HG02938 (cell line): Measurements from ENCODE around the gene CITED4.

Source experiments
- ATAC-seq: cut with Tn5 transposase; IDR thresholded peaks from one replicate; pipeline ENCODE4 v1.9.1; 2021; ENCODE audit warnings: mild to moderate bottlenecking, moderate library complexity; ENCODE audit not compliant: unreplicated experiment

Gene CITED4

DNA sequence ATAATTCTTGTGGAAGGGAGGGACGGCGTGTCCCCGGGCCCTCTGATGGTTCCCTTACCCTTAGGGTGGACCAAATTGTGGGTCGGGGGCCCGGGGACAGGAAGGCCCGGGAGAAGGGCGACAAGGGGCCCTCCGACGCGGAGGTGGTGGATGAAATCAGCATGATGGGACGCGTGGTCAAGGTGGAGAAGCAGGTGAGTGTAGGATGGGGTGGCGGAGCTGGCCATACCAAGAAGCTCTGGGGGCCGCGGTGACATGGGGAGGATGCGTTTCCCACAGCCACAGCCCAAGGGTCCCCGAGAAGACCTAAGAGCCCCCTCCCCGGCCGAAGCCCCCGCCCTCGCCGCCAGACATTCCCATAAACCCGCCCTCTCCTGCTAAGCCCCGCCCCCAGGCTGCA lies 24.6 kb downstream of the CITED4 start:
- no peak for ATAC-seq

DNA sequence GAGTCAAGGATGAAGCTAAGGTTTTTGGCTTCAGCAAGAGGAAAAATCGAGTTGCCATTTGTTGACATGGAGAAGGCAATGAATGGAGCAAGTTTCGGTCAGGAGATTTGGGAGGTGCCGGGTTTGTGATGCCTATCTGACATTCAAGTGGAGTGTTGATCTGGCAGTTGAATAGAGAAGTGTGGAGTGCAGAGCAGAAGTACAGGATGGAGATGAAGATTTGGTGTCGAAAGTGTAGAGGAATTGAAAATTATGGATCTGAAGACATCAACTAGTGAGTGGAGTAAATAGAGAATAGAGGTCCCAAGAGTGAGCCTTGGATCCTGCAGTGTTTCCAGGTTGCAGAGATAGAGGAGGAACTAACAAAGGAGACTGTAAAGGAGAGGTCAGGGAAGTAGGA lies 25.9 kb downstream of the CITED4 start:
- no peak for ATAC-seq

DNA sequence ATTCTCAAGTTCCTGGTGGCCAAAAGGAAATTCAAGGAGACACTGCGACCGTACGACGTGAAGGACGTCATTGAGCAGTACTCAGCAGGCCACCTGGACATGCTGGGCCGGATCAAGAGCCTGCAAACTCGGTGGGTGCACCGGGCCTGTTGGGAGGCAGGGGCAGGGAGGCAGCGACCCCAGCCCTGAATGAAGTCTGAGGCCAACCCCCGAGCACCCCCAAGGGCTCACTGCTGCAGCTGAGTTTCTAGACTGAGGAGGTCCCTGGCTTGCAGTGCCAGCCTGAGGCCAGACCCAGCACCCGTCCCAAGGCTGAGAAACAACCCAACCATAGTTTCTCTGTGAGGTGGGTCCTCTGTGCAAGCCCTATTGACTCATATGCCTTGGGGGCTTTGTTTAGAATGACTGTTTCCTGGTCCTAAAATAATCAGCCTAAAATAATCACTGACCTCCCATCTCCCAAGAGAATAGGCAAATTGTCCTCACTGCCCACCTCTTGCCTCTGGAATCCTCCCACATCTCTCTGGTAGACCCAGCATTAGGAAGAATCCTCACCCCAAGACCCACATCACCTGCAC lies 27.1 kb downstream of the CITED4 start:
- no peak for ATAC-seq

DNA sequence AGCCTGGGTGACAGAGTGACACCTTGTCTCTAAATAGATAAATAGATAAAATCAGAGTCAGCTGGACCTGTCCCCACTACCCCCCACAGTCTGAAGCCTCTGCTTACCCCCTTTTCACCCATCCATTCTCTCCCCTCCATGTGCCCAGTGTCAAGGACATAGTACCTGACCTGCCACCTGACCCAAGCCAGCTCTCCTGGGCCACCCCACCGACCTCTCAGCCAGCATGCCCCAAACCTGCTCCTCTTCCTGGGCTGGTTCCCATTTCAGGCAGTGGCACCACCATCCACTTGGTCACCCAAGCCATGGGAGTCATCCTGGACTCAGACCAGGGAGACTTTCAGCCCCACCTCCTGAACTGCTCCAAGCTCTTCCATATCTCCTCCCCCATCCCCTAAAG lies 28.2 kb downstream of the CITED4 start:
- ATAC-seq, result no peak

DNA sequence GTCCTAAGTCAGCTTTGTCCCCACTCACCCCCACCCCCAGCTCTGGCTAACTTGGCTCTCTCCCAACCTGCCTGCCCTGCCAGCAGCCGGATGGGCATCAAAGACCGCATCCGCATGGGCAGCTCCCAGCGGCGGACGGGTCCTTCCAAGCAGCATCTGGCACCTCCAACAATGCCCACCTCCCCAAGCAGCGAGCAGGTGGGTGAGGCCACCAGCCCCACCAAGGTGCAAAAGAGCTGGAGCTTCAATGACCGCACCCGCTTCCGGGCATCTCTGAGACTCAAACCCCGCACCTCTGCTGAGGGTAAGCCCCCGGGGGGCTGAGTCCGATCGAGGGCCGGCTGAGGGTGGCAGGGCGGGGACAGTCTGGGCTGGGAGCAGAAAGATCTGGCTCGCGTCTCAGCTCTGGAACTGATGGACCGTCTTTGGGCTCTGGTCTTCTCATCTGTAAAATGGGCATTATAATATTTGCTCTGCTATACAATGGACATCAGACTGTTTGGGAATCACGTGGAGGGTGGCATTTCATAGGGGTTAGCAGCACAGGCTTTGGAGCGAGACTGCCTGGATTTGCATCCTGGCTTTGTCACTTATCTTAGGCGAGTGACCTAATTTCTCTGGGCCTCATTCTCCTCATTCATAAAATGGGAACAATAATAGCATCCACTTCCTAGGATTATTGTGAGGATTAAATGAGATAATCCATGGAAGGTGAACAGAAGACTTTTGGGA lies 31.0 kb downstream of the CITED4 start:
- no peak for ATAC-seq

DNA sequence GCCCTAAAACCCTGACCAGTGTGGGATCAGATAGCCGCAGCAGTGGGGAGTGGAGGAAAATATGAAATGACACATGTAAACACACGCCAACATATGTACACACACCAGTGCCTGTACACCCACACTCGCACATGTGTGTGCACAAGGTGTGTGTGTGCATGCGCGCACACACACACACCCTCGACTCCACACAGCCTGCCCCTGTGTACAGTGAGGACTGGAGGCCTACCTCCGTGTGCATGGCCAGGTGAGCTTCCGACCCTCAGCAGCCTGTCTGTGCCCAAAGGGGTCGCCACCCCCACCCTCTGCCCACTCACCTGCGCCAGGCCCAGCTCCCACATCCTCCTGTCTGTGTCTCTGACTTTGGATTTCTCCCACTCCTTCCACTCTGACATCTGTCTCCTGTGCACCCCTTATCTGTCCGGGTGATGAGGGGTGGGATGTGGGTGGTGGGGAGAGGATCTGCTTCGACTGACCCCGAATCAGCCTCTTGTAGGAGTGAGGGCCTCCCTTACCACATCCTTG lies 31.7 kb downstream of the CITED4 start:
- no peak for ATAC-seq

DNA sequence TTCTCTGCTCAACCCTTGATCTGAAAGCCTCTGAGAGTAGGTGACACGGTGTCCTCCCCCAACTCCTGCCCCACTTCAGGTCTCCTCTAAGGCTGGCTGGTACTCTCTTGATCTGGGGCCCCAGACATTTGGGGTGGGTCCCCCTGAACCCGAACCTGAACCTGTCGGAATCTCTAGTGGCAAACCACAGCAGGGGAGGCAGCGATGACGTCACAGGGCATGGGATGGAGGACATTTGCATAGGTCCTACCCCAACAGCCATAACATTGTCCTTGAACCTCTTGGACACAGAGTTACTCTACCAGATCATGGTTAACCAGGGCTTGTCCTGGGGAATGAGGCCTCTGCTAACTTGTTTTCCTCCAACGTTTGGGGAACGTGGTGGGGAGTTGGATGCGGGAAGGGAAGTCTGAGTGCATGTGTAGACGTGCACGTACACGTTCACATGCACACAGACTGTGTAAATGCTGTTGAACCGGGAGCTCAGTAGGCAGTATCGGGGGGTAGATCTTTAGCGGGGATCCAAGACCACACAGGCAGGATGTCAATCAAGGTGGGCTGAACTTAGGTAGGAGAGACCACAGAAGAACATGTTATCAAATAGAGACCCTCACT lies 32.4 kb downstream of the CITED4 start:
- no peak for ATAC-seq

DNA sequence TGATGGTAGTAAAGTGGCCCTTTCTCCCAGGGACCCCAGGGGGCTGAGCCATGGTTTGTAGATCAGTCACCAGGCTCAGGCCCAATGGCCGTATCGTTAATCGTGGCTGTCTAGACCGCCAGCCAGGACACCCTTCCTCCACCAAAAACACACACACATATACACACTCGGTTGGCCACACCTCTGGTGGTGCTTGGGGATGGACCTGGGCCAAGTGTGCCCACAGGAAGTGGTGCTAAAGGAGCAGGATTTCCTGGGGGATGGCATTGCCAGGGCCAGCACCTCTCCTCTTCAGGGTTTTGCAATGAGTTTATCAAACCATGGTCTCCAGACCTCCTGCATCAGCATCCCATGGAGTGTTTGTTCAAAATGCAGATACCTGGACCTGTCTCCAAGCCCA lies 36.2 kb downstream of the CITED4 start:
- no peak for ATAC-seq

DNA sequence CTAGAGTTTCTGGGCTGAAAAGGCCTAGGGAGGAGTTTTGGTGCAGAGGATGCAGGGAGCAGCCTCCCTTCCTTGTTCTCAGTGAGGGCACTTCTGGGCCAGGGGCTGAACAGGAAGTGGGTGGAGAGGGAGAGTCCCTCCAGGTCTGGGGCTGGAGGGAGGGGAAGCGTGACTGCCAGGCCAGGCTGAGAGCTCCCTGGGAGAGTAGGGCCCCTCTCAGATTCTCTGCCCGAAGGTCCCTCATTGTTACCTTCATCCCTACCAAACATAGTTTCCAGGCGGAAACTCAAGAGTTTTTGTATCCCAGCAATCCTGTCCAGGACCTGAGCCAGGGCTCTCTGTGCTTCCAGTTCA lies 36.8 kb downstream of the CITED4 start:
- ATAC-seq, result no peak

DNA sequence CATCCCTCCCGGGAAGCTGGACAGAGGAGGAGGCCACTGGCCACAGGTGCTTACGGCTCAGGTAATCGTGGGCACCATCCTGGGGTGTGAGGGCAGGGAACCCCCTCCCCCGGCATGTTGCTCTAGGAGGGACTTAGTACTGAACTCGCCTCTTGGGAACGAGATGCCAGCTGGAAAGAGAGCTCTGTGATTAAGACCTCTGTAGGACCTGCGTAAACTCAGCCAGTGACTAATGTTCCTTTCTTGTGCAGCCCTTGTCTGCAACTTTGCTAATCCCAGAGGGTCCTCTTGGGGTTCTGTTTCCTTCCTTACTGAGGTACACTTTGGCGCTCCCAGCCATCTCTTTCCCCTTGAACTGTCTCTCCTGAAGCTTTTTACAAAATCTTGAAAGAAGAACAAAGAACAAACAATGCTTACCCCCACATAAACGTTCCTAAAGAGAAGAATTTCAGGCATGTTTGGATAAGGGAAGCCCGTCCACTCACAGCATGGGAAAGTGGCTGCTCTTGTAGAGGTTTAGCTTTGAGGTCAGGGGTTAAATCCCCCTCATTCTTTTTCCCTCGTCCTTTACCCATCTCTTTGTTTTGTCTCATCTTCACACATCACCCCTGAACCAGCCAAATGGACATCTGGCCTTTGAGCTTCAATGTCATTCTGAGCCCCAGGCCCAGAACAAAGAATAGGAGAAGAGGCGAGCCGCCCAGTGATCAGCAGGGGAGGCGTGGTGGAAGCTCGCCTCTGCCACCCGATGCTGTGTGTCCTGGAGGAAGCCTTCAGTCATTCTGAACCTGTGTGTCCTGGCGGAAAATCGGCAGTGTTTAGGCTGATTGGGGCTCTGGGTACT lies 37.4 kb downstream of the CITED4 start:
- no peak for ATAC-seq

DNA sequence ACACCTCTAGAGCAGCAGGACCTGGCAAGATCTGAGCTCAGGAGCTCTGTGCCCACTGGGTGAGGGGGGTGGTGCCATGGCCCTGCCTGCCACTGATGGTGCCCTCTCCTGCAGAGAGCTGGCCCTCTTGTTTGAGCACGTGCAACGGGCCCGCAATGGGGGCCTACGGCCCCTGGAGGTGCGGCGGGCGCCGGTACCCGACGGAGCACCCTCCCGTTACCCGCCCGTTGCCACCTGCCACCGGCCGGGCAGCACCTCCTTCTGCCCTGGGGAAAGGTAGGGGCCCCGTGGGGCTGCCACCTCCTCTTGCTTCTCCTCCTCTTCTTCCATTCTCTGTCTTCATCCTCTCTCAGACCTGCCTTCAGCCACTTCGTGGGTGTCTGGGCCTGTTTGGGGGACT lies 38.2 kb downstream of the CITED4 start:
- no peak for ATAC-seq

DNA sequence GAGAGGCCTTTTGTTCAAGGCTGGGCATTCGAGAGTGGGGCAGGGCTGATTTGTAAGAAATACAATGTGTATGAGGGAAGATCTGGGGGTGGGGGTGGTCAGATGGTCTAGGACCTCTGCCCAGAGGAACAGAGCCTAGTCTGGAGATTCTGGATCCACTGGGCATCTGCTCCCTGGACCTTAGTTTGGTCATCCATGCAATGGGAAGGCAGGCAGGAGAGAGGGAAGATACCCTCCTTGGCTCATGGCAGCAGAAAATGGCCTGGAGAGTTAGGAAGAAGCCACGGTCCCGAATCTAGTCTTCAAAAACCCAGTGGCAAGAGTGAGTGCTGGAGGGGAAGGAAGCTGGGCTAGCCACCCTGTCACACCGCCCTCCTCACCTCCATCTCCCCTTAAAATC lies 38.8 kb downstream of the CITED4 start:
- ATAC-seq, result no peak

DNA sequence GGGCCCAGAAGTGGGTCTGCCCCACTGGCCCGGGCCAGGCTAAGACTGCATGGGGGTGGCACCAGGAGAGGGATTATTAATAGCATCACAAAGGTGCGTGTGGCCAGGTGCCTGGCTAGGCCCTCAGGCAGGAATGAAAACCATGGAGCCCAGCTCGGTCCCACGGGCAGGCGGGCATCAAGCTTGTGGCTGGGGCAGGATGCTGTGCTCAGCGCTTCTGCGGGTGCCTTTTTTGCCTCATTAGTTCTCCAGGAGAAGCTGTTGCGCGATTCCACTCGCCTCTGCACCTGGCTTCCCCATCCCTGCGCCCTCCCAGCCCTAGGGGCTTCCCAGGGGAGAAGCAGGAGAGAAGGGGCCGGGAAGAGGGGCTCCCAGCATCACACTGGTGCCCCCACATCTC lies 39.3 kb downstream of the CITED4 start:
- no peak for ATAC-seq

DNA sequence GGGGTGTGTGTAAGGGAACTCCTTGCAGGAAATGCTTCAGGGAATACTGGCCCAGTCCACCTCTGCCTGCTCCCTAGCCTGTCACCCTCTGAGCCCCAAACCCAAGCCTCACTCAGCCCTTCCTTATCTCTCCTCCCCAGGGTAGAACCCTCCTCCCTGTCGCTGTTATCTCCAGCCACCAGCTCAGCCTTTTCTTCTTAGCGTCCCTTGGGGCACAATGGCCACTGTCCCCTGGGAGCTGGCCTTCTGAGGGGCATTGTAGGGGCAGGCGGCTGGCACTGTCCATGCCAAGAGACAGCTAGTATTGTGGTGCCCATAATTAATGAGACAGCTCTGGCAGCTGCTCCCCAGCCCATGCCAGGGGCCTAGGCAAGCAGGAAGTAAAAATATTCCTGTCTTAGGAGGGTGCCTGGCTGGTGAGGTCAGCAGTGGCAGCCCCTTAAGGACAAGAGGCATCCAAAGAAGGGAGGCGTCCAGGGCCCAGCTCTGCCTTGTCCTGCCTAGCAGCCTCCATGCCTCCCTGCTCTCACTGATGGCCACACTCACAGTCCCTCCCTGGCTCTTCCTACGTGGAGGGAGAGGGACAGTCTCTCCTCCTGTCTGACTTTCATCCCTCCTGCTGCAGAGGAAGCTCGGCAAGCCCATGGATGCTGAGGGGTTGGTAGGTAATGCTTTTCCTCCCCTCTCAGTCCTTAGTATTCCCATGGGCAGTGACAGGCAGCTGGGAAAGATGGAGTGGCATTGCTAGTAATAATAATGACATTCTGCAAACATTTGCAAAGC lies 41.1 kb downstream of the CITED4 start:
- no peak for ATAC-seq

DNA sequence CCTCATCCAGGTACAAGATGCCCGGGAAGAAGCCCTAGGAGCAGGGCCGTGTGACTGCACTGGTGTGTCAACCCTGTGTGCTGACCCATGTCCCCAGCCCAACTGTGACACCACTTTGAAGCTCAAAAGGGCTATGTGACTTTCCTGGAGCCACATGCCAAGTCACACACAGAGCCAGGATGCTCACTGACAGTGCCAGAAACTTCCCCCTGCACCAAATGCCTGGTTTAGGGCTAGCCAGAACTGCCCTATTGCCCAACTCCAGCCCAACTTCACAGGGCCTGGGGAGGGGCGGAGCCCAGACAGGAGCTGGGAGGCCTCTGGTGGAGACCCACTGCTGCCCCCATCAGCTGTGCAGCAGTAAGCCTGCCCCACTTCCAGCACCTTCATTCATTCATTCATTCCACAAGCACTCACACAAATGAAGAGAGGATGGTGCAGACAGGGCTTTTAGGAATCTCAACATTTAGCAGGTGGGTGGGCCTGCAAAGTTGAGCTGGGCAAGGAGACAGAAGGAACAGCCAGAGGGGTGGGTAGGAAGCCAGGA lies 41.8 kb downstream of the CITED4 start:
- no peak for ATAC-seq

DNA sequence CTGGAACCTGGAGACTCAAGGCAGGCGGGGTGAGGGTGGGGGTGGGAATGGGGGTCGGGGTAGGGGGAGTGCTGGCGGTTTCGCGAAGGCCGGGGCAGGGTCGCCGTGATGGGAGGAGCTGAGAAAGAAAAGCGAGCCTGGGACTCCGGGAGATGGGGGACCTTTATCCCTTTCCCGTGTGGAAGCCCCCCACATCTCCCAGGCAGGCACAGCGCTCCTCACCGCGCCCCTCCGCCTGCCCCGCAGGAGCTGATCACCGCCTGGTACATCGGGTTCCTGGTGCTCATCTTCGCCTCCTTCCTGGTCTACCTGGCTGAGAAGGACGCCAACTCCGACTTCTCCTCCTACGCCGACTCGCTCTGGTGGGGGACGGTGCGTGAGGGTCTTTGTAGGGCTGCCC lies 43.1 kb downstream of the CITED4 start:
- no peak for ATAC-seq

DNA sequence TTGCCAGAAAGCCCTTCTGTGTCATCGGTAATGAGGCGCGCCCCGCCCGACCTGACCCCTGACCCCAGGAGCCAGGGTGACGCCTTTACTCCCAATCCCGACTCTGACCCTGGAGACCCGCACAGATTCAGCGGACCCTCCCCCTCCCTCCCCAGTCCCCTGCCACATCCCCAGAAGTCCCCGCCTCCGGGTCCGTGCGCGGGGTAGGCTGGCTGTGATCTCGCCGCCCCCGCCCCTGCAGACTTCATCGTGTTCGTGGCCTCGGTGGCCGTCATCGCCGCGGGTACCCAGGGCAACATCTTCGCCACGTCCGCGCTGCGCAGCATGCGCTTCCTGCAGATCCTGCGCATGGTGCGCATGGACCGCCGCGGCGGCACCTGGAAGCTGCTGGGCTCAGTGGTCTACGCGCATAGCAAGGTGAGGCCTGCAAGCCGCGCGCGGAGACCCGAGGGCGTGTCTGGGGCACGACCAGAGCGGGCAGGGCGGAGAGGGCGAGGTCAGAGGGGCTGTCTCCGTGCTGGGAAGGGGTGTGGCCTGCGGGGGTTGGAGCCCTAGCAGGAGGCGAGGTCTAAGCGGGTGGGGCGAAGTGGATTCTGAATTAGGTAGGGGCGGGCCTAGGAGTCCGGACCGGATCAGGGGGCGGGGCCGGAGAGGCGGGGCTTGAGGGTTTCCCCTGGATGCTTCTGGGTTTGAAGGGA lies 43.8 kb downstream of the CITED4 start:
- peak; percentile 47 for ATAC-seq

DNA sequence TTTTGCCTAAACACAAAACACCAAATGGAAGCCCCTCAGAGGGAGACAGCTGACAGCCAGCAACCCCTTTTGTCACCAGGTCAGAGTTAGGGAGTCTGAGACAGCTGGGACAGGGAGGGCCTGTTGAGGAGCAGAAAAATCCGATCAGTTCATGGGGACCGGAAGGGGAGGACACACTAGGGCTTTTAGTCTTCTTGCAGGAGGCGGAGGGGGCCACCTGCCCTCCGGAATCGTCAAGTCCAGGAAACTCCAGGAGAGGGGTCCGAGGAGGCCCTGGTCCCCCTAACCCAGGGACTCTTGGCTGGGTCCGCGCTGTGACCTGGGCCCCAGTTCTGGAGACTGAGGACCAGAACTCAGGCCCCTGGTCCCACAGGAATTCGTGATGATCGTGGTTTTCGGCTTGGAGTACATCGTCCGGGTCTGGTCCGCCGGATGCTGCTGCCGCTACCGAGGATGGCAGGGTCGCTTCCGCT lies 44.3 kb downstream of the CITED4 start:
- ATAC-seq, result no peak

DNA sequence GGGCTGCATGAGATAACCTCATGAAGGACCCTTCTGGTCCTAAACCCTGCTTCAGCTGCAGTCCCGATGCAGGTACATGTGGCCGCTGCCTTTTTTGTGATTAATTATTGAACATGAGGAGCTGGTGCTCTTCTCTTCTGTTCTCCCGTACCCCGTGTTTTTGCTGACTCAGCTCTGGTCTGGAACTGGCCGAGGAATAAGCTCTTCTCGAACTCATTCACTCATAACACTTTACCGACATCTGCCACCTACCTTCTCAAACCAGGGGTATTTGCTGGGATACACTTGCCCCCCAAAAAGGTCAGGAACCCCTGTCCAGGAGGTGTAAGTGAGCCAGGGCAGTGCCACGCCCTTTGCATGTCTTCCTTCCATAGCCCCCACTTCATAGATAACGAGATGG lies 46.7 kb downstream of the CITED4 start:
- no peak for ATAC-seq
